ENCODE measurements around the gene EIF4G1. TPM values are rescaled to one million over a fixed set of nuclear protein-coding genes. Genes with fewer than 3 reads are reported as not detected.

The EIF4G1 gene
- total RNA-seq, 1 donor, result 288 TPM

Small RNA genes lying within 50 kb of the gene (small RNA-seq; reads per million reads assigned to genes)
- 848 reads per million, percentile 99 among the genes with 10 or more reads in this experiment for gene SNORD66

Other genes starting within 250 kb of the EIF4G1 start
- not detected in 2 replicates for gene HTR3E, start 217.5 kb upstream of the EIF4G1 start, total RNA-seq
- gene EIF2B5, start 179.2 kb upstream of the EIF4G1 start, total RNA-seq, result 28.0 and 30.7 TPM in 2 replicates
- 39.3 and 46.1 TPM in 2 replicates for gene DVL3, start 159.2 kb upstream of the EIF4G1 start, total RNA-seq
- gene AP2M1, start 139.8 kb upstream of the EIF4G1 start, total RNA-seq, result 375 and 469 TPM in 2 replicates
- 33.5 and 51.0 TPM in 2 replicates for gene ABCF3, start 128.4 kb upstream of the EIF4G1 start, total RNA-seq
- gene VWA5B2, start 85.0 kb upstream of the EIF4G1 start, total RNA-seq, result not detected in 2 replicates
- gene ALG3, start 65.6 kb upstream of the EIF4G1 start, total RNA-seq, result 28.7 and 41.0 TPM in 2 replicates
- 3.9 and 5.6 TPM in 2 replicates for gene EEF1AKMT4, start 64.9 kb upstream of the EIF4G1 start, total RNA-seq
- under 0.01 TPM in 1 of 2 replicates, not detected in the other for gene CAMK2N2, start 53.1 kb upstream of the EIF4G1 start, total RNA-seq
- gene ECE2, start 38.6 kb upstream of the EIF4G1 start, total RNA-seq, result not detected in 2 replicates
- 364 and 388 TPM in 2 replicates for gene PSMD2, start 15.4 kb upstream of the EIF4G1 start, total RNA-seq
- gene FAM131A, start 23.0 kb downstream of the EIF4G1 start, total RNA-seq, result 13.9 and 17.3 TPM in 2 replicates
- 4.2 and 6.0 TPM in 2 replicates for gene CLCN2, start 47.0 kb downstream of the EIF4G1 start, total RNA-seq
- gene POLR2H, start 47.1 kb downstream of the EIF4G1 start, total RNA-seq, result 39.6 and 61.3 TPM in 2 replicates
- gene THPO, start 63.6 kb downstream of the EIF4G1 start, total RNA-seq, result 0.32 and 0.86 TPM in 2 replicates
- gene CHRD, start 65.4 kb downstream of the EIF4G1 start, total RNA-seq, result 1.7 and 3.5 TPM in 2 replicates
- 2.2 and 3.5 TPM in 2 replicates for gene EPHB3, start 247.2 kb downstream of the EIF4G1 start, total RNA-seq

Measured in fibroblast of villous mesenchyme (primary cell).